Medulla oblongata (tissue), 1 donor: ENCODE results near the gene TLL2.

ENCODE experiments used
- DNase-seq: peaks from one replicate; pipeline ENCODE4 v3.0.0-alpha.2; 2015; ENCODE audit errors: extremely low spot score

The TLL2 gene

GRCh38 chr10:96324447-96324846 lies 189.3 kb downstream of the TLL2 start:
- DNase-seq, result no peak

GRCh38 chr10:96322275-96322674 lies 191.5 kb downstream of the TLL2 start:
- DNase-seq, result no peak

- DNase-seq, result no peak
Measured at GRCh38 chr10:96321822-96322221, 191.9 kb downstream of the TLL2 start.

GRCh38 chr10:96319754-96320474 lies 193.8 kb downstream of the TLL2 start:
- no peak for DNase-seq

GRCh38 chr10:96317067-96317833 lies 196.5 kb downstream of the TLL2 start:
- no peak for DNase-seq
